GM18502 (cell line): ENCODE measurements around the gene CNNM3.
A peak's percentile ranks its signal among the peaks of the same experiment; 100 is the strongest.

Experiments
- ATAC-seq: cut with Tn5 transposase; IDR thresholded peaks from one replicate; pipeline ENCODE4 v1.9.1; 2021; ENCODE audit warnings: mild to moderate bottlenecking; ENCODE audit not compliant: unreplicated experiment, poor library complexity

CNNM3 gene

GRCh38 chr2:96838345-96839292 lies 22.6 kb downstream of the CNNM3 start:
- no peak for ATAC-seq

- ATAC-seq: peak; percentile 65
Observed at GRCh38 chr2:96839293-96839874, 23.3 kb downstream of the CNNM3 start.

GRCh38 chr2:96839875-96840850 lies 24.1 kb downstream of the CNNM3 start:
- ATAC-seq: no peak

GRCh38 chr2:96841701-96842495 lies 25.8 kb downstream of the CNNM3 start:
- ATAC-seq: no peak

- ATAC-seq: no peak
Observed at GRCh38 chr2:96842600-96842999, 26.5 kb downstream of the CNNM3 start.

GRCh38 chr2:96843538-96844268 lies 27.6 kb downstream of the CNNM3 start, which contains the start of gene ANKRD23:
TSS of gene ANKRD23 (minus strand) at chr2:96844021. CDS start at chr2:96843992, 29 bp downstream.
- ATAC-seq: no peak

GRCh38 chr2:96844405-96844808 lies 28.3 kb downstream of the CNNM3 start:
- ATAC-seq: no peak

- no peak for ATAC-seq
Observed at GRCh38 chr2:96846825-96847224, 30.8 kb downstream of the CNNM3 start.

GRCh38 chr2:96847586-96847985 lies 31.5 kb downstream of the CNNM3 start:
- ATAC-seq: no peak

- no peak for ATAC-seq
Observed at GRCh38 chr2:96848264-96848663, 32.2 kb downstream of the CNNM3 start.

GRCh38 chr2:96852667-96853066 lies 36.6 kb downstream of the CNNM3 start:
- ATAC-seq: no peak

- ATAC-seq: no peak
Observed at GRCh38 chr2:96853321-96853720, 37.3 kb downstream of the CNNM3 start.

- no peak for ATAC-seq
Observed at GRCh38 chr2:96856776-96857666, 41.0 kb downstream of the CNNM3 start.

GRCh38 chr2:96857667-96858372 lies 41.8 kb downstream of the CNNM3 start, which contains the start of gene ANKRD39:
TSS of gene ANKRD39 (minus strand) at chr2:96858016. CDS start at chr2:96857987, 29 bp downstream.
- peak; percentile 92 for ATAC-seq

GRCh38 chr2:96859099-96859649 lies 43.1 kb downstream of the CNNM3 start:
- no peak for ATAC-seq

GRCh38 chr2:96859681-96860064 lies 43.6 kb downstream of the CNNM3 start:
- ATAC-seq: no peak
